Gastrocnemius medialis (tissue), 4 donors: ENCODE results near the gene GNAI2. TPM values are rescaled to one million over a fixed set of nuclear protein-coding genes. Genes with fewer than 3 reads are reported as not detected.
"Not testable (repeated sequence)": the region's sequence is repeated elsewhere in the genome, so short reads cannot be mapped to it uniquely, and the experiment has no call there.

Source experiments
- ATAC-seq, 2 donors: fragments of 150-250 bp; one replicate each; pipeline ENCODE4 v1.9.1; 2016
- DNase-seq, 2 donors: peaks; one replicate each; pipeline ENCODE4 v3.0.0-alpha.2; 2019
- H3K27ac ChIP-seq, 4 donors: fragments of 200-600 bp; sonication (generic); 1 replicate in 1 of 4; 2 replicates in 3 of 4; pipeline ENCODE4 v1.5.1; 2016 to 2018; ENCODE audit warnings: mild to moderate bottlenecking in 2 of 4, moderate library complexity in 1 of 4
- H3K27me3 ChIP-seq, 3 donors: fragments of 200-600 bp; sonication (generic) in 2 of 3; 1 replicate in 1 of 3; 2 replicates in 2 of 3; pipeline versions ENCODE4 v1.5.1 to v1.6.0; 2016 to 2019; ENCODE audit warnings: mild to moderate bottlenecking in 1 of 3, moderate library complexity in 1 of 3
- H3K36me3 ChIP-seq, 2 donors: fragments of 200-600 bp; sonication (generic) in 1 of 2; one replicate each; pipeline ENCODE4 v1.5.1; 2017 to 2018
- H3K4me1 ChIP-seq, 2 donors: fragments of 200-600 bp; sonication (generic) in 1 of 2; one replicate each; pipeline ENCODE4 v1.5.1; 2016 to 2017; ENCODE audit warnings: mild to moderate bottlenecking in 2 of 2
- H3K4me3 ChIP-seq, 4 donors: fragments of 200-600 bp; sonication (generic) in 3 of 4; 1 replicate in 1 of 4; 2 replicates in 3 of 4; pipeline ENCODE4 v1.5.1; 2016 to 2019; ENCODE audit warnings: mild to moderate bottlenecking in 2 of 4
- H3K9me3 ChIP-seq, 3 donors: fragments of 200-600 bp; sonication (generic) in 2 of 3; 1 replicate in 1 of 3; 2 replicates in 2 of 3; pipeline ENCODE4 v1.5.1; 2016 to 2019
- CTCF ChIP-seq, 5 experiments: fragments of 450-650 bp in 3 of 5; fragments of 200-600 bp in 2 of 5; sonication (generic) in 2 of 5; IDR thresholded peaks in 4 of 5; conservative IDR thresholded peaks in 1 of 5; 1 replicate in 4 of 5; 2 replicates in 1 of 5; pipeline ENCODE4 v1.5.1; 2016 to 2019; ENCODE audit warnings: antibody characterized with exemption in 5 of 5, mild to moderate bottlenecking in 3 of 5, moderate library complexity in 3 of 5
- POLR2A ChIP-seq, 2 donors: fragments of 450-650 bp; IDR thresholded peaks; one replicate each; pipeline ENCODE4 v1.6.1; 2017; ENCODE audit warnings: antibody characterized with exemption in 2 of 2, mild to moderate bottlenecking in 2 of 2, moderate library complexity in 2 of 2
- in situ Hi-C, 4 donors: fragments of 200-750 bp; cut with MboI; loops; one replicate each; pipeline versions ENCODE4 v1.15.0 to v1.8.0; 2017; ENCODE audit warnings: low sequenced_read_pairs in 4 of 4
- intact Hi-C: fragments of 100-400 bp; cut with DNase I; formaldehyde crosslinking; loops from one replicate; pipeline ENCODE4 v1.15.1; 2023; ENCODE audit warnings: low total_unique reads
- total RNA-seq, 4 donors: library from RNA; depleted of rRNA; stranded (reverse); fragments of >200 nt; gene quantifications; one replicate each; pipeline versions ENCODE4 v1.1.0 to v1.2.3, GENCODE V29; 2016

The GNAI2 gene
- total RNA-seq, 4 donors from 2014 or later, result 26.7 to 67.8 (median 39.8) TPM

DNA sequence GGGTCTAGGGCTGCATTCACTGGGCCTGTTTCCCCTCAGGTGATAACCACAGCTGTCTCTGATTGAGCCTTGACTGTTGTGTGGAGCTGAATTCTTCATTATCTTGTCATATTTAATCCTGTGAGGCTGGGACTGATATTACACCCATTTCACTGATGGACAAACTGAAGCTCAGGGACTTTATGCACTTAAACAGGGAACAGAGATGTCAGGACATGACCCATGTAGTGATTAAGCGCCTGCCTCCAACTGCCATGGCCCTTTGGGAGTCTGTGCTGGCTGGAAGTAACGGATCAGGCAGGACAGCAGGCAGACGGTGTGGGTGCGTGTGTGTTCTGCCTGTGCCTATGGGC lies 7.5 kb downstream of the GNAI2 start:
- Histone ChIP-seq H3K27me3 (no peaks in the 10 kb centered on the region), H3K4me1 (peaks cover 71 to 89% of the 10 kb centered on the region in 2 donors), H3K27ac (peak overlapping the region; percentile 87 to 96 (median 87)), H3K4me3 (peak overlapping the region in 1 of 4 donors; percentile 3), H3K9me3 (no peaks in the 10 kb centered on the region), H3K36me3 (no peaks in the 10 kb centered on the region)
- in situ Hi-C loops (no loop called here), intact Hi-C loops (no loop called here)
- DNase-seq (no peak), ATAC-seq (no peak)
- TF ChIP-seq POLR2A (IDR thresholded peaks at IDR 0.05), result no peak

DNA sequence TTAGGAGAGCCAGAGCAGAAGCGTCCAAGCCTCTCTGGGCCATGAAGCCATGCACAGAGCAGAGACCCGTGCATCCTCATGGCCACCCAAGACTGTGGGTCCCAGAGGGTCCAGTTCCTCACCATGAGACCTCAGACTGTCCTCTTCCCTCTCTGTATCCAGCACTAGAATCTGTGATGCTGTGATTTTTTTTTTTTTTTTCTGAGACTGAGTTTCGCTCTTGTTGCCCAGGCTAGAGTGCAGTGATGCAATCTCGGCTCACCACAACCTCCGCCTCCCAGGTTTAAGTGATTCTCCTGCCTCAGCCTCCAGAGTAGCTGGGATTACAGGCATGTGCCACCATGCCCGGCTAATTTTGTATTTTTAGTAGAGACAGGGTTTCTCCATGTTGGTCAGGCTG lies 8.8 kb downstream of the GNAI2 start:
- Histone ChIP-seq H3K4me1 (peaks cover 71 to 91% of the 10 kb centered on the region in 2 donors), H3K27ac (peak overlapping the region; percentile 80 to 96 (median 87)), H3K4me3 (peak overlapping the region in 1 of 4 donors; percentile 57)
- intact Hi-C loops, H3K9me3 ChIP-seq, ATAC-seq, H3K27me3 ChIP-seq, in situ Hi-C loops, H3K36me3 ChIP-seq, DNase-seq: not testable (repeated sequence)

DNA sequence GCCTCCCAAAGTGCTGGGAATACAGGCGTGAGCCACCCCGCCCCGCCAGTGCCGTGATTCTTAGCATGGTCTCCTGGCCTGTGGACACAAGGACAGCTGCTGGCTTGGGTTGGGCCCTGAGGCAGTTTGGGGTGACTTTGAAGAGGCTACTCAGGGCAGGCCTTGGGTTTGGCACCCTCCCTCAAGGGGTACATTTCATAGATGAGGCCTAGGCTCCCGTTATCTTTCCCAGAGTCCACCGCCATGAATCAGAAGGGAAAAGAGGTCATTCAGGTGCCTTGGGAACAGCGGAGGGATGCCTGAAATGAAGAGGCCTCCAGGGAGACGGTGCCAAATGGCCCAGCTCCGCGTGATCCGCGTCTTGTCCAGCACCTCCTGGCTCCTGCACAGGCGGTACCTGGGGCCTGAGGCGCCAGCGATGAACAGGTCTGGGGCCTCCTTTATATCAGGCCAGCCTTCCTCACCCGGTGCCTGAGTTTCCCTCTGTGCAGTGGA lies 9.3 kb downstream of the GNAI2 start:
- no peak for ATAC-seq
- no peaks in the 10 kb centered on the region for H3K36me3 ChIP-seq
- in situ Hi-C loops (no loop called here), intact Hi-C loops (no loop called here)
- H3K27me3 ChIP-seq, result no peaks in the 10 kb centered on the region
- H3K9me3 ChIP-seq, result no peaks in the 10 kb centered on the region
- peak overlapping the region; percentile 57 to 64 (median 61) for H3K4me3 ChIP-seq
- TF ChIP-seq CTCF (IDR thresholded peaks at IDR 0.05 in 4 of 5, conservative IDR thresholded peaks at IDR 0.05 in 1 of 5) (no peak), POLR2A (IDR thresholded peaks at IDR 0.05) (no peak)
- H3K4me1 ChIP-seq, result peaks cover 71 to 91% of the 10 kb centered on the region in 2 donors
- no peak for DNase-seq
- peak overlapping the region; percentile 80 to 96 (median 87) for H3K27ac ChIP-seq

- H3K27ac ChIP-seq, result peak overlapping the region; percentile 80 to 96 (median 87)
- H3K27me3 ChIP-seq, result no peaks in the 10 kb centered on the region
- in situ Hi-C loops (no loop called here), intact Hi-C loops (loop anchor here (1.0 kb wide), 2 partner anchors 19 to 52 kb away; no protein-coding TSS in a partner anchor)
- TF ChIP-seq CTCF (IDR thresholded peaks at IDR 0.05 in 4 of 5, conservative IDR thresholded peaks at IDR 0.05 in 1 of 5) (peak; percentile 95 to 100 (median 99)), POLR2A (IDR thresholded peaks at IDR 0.05) (no peak)
- no peaks in the 10 kb centered on the region for H3K9me3 ChIP-seq
- peak; percentile 78 to 84 for DNase-seq
- peaks cover 76 to 92% of the 10 kb centered on the region in 2 donors for H3K4me1 ChIP-seq
- peak; percentile 73 to 76 for ATAC-seq
- H3K36me3 ChIP-seq, result no peaks in the 10 kb centered on the region
- H3K4me3 ChIP-seq, result peak overlapping the region; percentile 57 to 64 (median 61)
These were observed 10.0 kb downstream of the GNAI2 start for GRCh38 chr3:50245831-50246516.

GRCh38 chr3:50246517-50246954 lies 10.5 kb downstream of the GNAI2 start:
- ATAC-seq, result no peak
- no peaks in the 10 kb centered on the region for H3K9me3 ChIP-seq
- no peak for DNase-seq
- H3K4me1 ChIP-seq, result peaks cover 77 to 90% of the 10 kb centered on the region in 2 donors
- TF ChIP-seq CTCF (IDR thresholded peaks at IDR 0.05 in 4 of 5, conservative IDR thresholded peaks at IDR 0.05 in 1 of 5) (peak in 2 of 5 experiments; percentile 6 to 28), POLR2A (IDR thresholded peaks at IDR 0.05) (no peak)
- H3K36me3 ChIP-seq, result no peaks in the 10 kb centered on the region
- intact Hi-C loops, result loop anchor here (1.0 kb wide), 2 partner anchors 19 to 52 kb away; no protein-coding TSS in a partner anchor
- H3K27me3 ChIP-seq, result no peaks in the 10 kb centered on the region
- in situ Hi-C loops, result no loop called here
- peak overlapping the region; percentile 57 to 64 (median 61) for H3K4me3 ChIP-seq
- H3K27ac ChIP-seq, result peak overlapping the region; percentile 80 to 96 (median 87)
